Measurements from ENCODE around the gene SLC37A3.
"Not testable (repeated sequence)": the region's sequence is repeated elsewhere in the genome, so short reads cannot be mapped to it uniquely, and the experiment has no call there.

Gene SLC37A3

DNA sequence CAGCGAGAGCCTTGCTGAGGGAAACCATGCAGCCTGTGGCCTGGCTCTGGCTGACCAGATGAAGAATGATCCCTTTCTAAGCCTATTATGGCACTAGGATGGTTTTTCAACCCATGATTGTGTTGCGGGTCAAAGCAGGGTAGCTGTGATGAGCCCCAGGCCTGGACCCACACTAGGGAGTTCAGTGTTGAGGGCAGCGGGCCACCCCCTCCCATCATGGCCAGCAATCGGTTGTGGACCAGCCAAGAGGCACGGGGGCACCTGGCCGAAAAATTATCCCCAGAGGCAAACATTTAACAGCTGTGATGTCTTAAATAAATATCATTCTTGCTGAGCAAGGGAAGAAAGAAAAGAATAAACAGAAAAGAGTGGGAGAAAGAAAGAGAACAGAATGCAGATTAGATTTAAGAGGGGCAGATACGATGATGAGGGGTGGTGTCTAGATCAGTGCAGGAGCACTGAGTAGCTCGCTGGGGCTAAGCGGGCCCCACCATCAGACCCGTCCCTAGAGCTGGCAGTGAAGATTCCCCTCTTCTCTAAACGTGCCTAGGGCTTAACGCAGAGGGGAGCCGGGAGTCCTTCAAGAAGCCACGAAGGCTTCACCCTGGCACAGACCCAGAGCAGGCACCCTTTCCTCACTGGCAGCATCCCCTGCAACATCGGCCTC lies 82.7 kb downstream of the SLC37A3 start:
- DNase-seq (ENCODE audit: low read depth in 1 of 2, low spot score in 1 of 2): no peak

DNA sequence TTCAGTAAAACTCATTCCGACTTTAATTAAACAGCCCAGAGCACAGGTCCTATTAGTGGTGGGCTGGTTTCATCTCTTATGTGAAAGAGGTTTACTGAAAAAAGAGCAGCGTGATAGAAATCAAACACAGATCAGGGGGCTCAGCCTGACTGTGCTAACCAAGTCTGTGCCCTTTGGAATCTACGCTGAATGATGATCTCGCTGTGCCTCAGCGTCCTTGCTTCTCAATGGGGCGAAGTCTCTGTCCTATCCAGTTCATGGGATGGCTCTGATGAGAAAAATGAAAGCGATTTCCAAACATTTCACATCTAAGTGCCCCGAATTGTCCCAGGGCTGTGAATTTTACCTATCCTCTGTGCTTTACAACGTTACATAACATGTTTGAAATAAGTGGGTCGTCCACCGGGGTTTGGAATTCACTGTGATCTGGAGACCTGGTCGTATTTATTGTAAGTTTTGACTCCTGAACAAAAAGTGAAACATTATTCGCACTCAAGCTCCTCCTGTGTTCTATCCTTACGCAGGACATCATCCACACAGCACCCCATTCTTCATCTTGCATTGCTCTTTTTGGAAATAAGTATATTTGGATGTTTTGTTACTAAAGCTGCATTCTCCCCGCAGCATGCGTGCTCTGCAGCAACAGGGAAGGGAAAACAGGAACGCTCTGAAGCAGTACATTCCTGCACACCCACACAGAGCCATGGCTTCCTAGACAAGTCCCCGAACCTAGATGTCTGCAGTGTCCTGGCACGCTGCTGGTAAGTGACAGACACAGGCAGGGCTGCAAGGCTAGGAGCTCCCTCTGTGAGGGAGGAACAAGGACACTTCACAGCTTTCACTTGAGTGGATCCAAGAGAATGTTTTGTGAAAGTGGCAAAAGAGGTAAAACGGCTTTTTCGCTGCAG lies 83.5 kb downstream of the SLC37A3 start:
- no peak for DNase-seq (ENCODE audit: low read depth in 1 of 2, low spot score in 1 of 2)

DNA sequence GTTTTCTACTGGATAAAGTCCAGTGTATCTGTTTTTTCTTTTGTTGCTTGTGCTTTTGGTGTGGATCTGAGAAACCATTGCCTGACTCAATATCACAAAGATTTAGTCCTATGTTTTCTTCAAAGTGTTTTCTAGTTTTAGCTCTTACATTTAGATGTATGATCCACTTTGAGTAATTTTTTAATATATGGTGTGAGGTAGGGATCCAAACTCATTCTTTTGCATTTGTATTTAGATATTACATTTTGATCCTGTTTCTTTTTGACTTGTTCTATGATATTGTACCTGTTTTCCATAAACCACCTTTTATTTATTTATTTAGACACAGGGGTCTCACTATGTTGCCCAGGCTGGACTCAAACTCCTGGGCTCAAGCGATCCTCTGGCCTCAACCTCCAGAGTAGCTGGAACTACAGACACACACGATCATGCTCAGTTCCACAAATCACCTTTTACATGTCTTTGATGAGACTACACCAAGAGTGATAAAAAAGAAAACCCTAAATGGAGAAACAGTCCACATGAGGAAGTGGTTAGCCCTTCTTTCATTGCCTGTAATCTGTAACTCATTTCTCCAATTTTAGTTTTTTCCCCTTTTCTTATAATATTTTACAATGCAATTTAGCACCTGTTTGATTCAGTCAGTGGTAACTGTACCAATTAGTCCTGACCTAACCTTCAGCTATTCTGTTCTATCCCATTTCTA lies 86.0 kb downstream of the SLC37A3 start:
- no peak for DNase-seq (ENCODE audit: low read depth in 1 of 2, low spot score in 1 of 2)

DNA sequence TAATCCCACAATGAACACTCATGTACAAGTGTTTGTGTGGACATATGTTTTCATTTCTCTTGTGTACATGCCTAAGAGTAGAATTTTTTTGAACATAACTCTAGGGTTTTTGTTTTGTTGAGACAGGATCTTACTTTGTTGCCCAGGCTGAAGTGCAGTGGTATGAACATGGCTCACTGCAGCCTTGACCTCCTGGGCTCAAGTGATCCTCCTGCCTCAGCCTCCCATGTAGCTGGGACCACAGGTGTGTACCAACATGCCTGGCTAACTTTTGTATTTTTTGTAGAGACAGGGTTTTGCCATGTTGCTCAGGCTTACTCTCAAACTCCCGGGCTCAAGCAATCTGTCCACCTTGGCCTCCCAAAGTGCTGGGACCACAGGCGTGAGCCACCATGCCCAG lies 87.2 kb downstream of the SLC37A3 start:
- not testable (repeated sequence) for DNase-seq (ENCODE audit: low read depth in 1 of 2, low spot score in 1 of 2)

DNA sequence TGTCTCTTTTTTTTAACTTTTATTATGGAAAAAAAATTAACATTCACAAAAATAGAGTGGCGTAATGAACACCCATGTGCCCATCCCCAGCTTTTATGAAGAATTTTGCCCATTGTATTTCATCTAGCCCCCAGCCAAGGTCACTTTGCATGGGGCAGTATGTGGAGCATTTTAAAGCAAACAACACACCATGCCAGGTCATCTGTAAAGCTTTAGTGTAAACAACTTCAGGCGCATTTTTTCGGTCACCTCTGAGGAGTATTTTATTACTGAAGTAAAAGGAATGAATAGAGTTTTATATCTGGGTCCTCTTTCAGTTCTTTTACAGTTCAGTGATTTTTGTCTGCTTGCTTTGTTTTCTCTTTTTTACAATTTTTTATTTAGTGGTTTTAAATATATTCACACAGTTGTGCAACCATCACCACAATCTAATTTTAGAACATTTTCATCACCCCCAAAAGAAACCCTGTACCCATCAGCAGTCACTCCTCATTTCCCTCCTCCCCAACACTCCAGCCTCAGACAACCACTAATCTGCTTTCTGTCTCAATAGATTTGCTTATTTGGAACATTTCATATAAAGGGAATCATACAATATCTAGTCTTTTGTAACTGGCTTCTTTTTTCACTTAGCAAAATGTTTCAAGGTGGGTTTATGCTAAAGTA lies 87.9 kb downstream of the SLC37A3 start:
- no peak for DNase-seq (ENCODE audit: low read depth in 1 of 2, low spot score in 1 of 2)

DNA sequence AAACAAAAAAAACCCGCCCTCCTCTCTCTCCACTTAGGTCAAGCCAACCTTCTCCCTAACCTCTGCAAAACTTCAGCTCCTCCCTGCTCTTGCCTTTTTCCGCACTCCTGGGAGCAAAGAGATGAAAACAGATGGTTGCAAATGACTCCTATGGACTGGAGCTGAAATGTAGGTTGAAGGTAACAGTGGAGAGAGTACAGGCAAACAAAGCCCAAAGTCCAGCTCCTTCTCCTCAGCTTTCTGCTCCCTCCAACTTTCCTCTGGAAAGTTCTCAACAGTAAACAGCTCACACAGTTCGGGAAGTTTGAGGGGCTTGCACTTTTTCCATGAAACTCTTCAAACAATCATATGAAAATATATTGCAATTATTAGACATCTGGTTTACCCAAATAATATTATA lies 90.3 kb downstream of the SLC37A3 start:
- DNase-seq (ENCODE audit: low read depth in 1 of 2, low spot score in 1 of 2): no peak

DNA sequence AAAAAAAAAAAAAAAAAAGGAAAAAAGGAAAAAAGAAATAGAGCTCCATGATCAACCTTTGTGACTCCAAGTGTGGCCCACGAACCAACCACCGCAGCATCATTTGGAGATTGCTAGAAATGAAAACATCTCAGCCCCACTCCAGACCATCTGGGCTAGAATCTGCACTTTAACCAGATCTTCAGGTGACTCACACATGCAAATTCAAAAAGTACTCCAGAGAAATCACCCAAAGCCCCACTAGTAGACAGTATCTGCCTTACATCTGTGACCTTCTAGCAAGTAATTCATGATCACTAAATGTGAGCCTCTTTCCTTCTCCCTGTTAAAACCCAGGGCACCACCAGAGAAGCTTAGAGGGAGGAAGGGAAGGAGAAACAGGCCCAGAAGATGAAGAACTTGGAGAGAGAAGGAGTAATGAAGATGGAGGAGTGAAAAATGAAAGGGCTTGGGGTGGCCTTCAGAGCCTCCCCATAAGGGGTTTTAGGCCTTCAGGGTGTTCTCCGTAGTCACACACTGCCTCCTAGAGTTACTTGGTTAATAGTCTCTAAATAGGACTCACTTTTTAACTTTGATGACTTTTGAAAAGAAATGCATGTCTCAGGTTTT lies 94.0 kb downstream of the SLC37A3 start:
- no peak for DNase-seq (ENCODE audit: low read depth in 1 of 2, low spot score in 1 of 2)

DNA sequence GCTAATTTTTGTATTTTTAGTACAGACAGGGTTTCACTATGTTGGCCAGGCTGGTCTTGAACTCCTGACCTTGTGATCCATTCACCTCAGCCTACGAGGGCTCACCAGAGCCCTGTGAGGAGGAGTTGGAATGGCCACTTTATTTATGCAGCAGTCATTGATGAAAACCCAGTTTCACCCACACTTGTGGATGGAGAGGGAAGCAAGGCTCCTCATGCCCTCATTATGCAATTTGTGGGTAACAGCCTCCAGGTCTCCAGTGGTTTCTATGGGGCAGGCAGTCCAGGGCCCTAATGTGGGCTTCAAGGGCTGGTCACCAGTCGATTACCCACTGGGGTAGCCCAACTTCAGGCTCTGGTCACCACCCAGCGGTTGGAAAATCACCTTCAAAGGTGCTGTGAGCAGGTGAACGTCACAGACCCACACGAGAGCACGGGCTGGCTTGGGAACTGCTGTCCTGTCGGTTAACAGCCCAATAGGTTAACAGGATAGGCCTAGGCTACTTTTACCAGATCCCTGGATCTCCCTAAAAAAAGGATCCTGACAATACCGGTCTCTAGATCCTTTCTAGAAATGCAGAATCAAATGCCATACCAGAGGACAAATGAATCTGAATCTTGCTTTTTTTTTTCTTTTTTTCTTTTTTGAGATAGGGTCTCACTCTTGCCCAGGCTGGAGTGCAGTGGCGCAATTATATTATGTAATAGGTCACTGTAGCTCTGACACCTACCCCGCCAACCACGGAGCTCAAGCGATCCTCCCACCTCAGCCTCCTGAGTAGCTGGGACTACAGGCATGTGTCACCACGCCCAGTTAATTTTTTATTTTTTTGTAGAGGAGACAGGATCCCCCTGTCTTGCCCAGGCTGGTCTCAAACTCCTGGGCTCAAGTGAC lies 97.8 kb downstream of the SLC37A3 start:
- DNase-seq (ENCODE audit: low read depth in 1 of 2, low spot score in 1 of 2): no peak

DNA sequence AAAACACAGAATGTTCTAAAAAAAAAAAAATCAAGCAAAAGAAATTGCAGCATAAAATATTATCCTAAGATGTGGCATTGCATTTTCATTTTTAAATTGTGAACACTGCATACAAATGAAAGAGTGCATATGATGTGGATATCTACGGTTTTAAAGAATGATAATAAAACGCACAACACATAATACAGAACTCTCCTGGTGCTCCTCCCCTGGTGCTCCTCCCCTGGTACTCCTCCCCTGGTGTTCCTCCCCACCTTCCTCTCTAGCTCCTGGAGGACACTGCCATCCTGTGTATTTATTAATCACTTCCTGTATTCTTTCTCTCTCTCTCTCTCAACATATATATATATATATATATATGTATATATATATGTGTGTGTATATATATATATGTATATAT lies 100.1 kb downstream of the SLC37A3 start:
- no peak for DNase-seq (ENCODE audit: low read depth in 1 of 2, low spot score in 1 of 2)

DNA sequence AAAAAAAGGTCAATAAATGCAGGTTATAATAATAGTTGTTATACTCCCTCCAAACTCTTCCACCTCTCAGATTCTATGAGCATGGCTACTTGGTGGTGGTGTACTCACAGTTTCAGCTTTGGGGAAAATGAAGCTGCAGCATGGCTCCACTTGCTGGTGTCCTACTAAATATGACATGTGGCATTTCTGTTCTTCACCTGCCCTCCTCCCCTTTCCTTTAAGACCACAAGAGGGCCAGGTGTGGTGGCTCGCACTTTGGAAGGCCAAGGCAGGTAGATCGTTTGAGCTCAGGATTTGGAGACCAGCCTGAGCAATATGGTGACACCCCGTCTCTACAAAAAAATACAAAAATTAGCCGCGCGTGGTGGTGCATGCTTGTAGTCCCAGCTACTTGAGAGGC lies 101.1 kb downstream of the SLC37A3 start:
- no peak for DNase-seq (ENCODE audit: low read depth in 1 of 2, low spot score in 1 of 2)

DNA sequence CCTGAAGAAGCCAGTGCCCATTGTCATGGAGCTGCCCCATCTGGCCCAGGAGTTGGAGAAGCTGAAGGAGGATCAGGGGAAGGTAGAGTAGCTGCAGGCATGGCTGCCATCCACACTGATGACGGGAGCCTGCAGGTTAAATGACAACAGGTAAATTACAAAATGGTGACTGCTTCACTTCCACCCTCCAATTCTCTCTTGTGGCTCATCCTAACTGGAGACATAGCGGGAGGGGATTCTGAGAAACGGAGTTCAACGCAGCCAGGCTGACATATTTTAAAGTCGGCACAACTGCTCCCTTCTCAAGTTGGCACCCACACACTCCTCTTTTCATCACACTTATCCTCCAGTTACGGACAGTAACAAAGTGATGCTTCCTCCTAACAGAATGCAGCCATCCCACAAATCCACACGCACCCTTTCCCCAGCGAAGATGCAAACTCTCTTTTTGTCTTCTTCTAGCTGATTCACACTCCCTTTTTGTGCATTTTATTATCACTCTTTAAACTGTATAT lies 103.0 kb downstream of the SLC37A3 start:
- DNase-seq (ENCODE audit: low read depth in 1 of 2, low spot score in 1 of 2): no peak

DNA sequence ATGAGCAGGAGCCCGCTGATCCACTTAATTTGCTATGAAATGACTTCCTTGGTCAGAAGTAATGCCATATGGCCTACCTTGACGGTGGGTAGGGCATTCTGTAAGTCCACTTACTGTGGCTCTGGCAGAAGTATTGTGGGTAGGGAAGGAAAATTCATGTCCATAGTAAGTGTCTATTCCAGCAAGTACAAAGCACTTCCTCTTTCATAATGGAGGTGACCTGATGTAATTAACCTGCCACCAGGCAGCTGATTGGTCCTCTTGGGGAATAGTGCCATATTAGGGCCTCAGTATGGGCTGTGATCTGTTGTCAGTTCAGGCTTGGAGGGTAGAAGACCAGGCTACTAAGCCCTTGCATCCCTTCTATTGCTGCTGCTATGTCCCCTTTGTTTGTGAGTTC lies 103.9 kb downstream of the SLC37A3 start:
- no peak for DNase-seq (ENCODE audit: low read depth in 1 of 2, low spot score in 1 of 2)

DNA sequence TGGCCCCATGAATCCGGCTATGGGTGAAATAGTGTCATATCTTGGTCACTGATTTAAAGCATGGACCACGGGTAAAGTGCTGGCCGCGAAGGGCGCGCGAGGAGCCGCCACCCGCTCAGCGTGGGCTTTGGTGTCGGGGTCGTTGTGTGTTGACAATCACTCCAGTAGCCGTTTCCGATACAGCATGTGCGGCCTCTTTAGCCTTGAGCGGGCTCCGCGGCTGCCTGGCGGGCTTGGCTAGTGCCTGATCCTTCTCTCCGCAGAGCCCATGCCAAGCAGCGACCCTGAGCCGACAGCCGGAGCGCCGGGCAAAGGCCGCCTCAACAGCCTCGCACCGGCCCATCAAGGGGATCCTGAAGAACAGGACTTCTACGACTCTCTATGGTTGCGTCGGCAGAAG lies 105.9 kb downstream of the SLC37A3 start:
- no peak for DNase-seq (ENCODE audit: low read depth in 1 of 2, low spot score in 1 of 2)

DNA sequence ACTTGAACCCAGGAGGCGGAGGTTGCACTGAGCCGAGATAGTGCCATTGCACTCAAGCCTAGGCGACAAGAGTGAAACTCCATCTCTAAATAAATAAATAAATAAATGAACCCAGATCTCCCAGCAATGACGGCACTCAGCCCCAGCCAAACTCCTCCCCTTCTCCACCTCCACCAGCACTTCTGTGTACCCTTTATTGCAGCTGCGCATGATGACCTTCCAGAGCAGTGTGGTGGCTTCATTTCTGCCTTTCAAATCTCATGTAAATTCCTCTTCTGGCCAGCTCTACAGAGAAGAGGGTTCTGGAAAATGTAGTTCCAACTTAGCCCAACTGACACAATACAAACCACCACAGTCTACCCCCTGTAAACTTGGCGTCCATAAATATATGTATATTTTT lies 108.5 kb downstream of the SLC37A3 start:
- no peak for DNase-seq (ENCODE audit: low read depth in 1 of 2, low spot score in 1 of 2)

DNA sequence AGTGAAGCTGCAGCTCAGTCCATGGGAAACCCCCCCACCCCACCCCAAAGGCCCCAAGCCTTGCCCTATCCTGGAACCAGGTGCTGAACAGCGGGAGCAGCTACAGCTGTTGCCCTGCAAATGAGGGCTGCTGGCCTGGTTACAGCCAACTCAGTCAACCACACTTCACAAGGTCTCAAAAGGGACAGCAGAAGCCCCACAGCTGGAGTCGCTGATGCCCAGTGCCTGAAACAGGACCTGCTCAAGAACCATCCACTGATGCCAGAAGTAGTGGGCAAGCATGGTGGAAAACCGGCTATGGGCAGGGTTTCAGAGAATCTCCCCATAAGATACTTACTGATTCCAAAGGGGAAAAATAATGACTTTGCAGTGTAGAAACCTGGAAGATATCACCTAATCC lies 110.3 kb downstream of the SLC37A3 start:
- DNase-seq (ENCODE audit: low read depth in 1 of 2, low spot score in 1 of 2): no peak

DNA sequence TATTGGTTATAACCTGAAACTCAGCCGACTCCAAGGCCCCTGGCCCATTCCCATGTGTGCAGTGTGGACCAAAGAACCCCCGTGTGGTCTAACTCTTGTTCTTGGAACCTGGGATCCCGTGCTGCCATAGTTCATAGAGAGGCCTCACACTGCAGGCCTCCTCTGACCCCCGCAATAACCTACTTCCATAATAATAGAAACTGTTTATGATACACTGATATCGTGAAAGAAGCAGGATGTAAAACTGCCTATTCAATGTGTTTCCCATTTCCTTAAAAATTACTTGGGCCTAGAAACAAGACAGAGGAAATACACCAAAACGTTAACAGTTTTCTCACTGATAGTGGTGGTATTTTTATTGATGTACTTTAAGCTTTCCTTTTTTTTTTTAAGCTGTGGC lies 112.4 kb downstream of the SLC37A3 start:
- no peak for DNase-seq (ENCODE audit: low read depth in 1 of 2, low spot score in 1 of 2)

DNA sequence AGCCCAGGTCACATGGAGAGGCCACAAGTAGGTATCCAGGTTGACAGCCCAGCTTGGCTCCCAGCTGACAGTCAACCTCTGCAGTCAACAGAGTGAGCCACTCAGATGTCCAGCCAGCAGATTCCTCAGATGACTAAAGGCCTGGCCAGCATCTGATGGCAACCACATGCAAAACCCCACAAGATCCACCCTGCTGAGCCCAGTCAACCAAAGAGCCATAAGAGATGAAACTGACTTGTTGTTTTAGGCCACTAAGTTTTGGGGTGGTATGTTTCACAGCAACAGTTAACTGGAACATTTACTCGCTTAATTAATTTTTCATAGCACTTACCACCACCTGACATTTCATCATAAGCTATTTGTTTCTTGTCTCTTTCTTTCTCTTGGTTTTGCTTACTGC lies 114.3 kb downstream of the SLC37A3 start:
- no peak for DNase-seq (ENCODE audit: low read depth in 1 of 2, low spot score in 1 of 2)

Data from stimulated activated CD4-positive, alpha-beta T cell treated with anti-CD3 and anti-CD28 coated beads, Interleukin-15, amount 100 ng/mL, for 1 hour (primary cell).